Breast epithelium (tissue), 4 donors: ENCODE results near the gene SELENOP. TPM values are rescaled to one million over a fixed set of nuclear protein-coding genes. Genes with fewer than 3 reads are reported as not detected.

ENCODE experiments used
- DNase-seq, 2 donors: peaks; one replicate each; pipeline ENCODE4 v3.0.0-alpha.2; 2019; ENCODE audit warnings: low spot score in 2 of 2
- H3K27ac ChIP-seq, 2 donors: fragments of 200-600 bp; sonication (generic) in 1 of 2; one replicate each; pipeline ENCODE4 v1.5.1; 2016 to 2019; ENCODE audit warnings: mild to moderate bottlenecking in 1 of 2
- H3K27me3 ChIP-seq, 2 donors: fragments of 200-600 bp; sonication (generic) in 1 of 2; one replicate each; pipeline versions ENCODE4 v1.5.1 to v1.6.0; 2017 to 2019; ENCODE audit warnings: control low read depth in 1 of 2, mild to moderate bottlenecking in 1 of 2
- H3K36me3 ChIP-seq: fragments of 200-600 bp; one replicate; pipeline ENCODE4 v1.5.1; 2019
- H3K4me1 ChIP-seq, 2 donors: fragments of 200-600 bp; sonication (generic); one replicate each; pipeline ENCODE4 v1.5.1; 2016 to 2019; ENCODE audit warnings: control low read depth in 1 of 2
- H3K4me3 ChIP-seq, 3 donors: fragments of 200-600 bp; sonication (generic); 1 replicate in 2 of 3; 2 replicates in 1 of 3; pipeline ENCODE4 v1.5.1; 2016 to 2019; ENCODE audit warnings: mild to moderate bottlenecking in 3 of 3, moderate library complexity in 2 of 3
- H3K9me3 ChIP-seq, 2 donors: fragments of 200-600 bp; sonication (generic) in 1 of 2; one replicate each; pipeline ENCODE4 v1.5.1; 2016 to 2019; ENCODE audit warnings: control low read depth in 1 of 2
- CTCF ChIP-seq, 3 donors: fragments of 450-650 bp; IDR thresholded peaks; one replicate each; pipeline ENCODE4 v1.5.1; 2016 to 2017; ENCODE audit warnings: antibody characterized with exemption in 3 of 3, mild to moderate bottlenecking in 3 of 3, moderate library complexity in 3 of 3
- POLR2A ChIP-seq: fragments of 450-650 bp; IDR thresholded peaks from one replicate; pipeline ENCODE4 v1.6.1; 2016; ENCODE audit warnings: antibody characterized with exemption, mild to moderate bottlenecking, moderate library complexity
- POLR2AphosphoS5 ChIP-seq, 3 donors: sonication (generic); formaldehyde crosslinking; IDR thresholded peaks; one replicate each; pipeline ENCODE4 v1.6.1; 2017; ENCODE audit warnings: antibody characterized with exemption in 3 of 3
- intact Hi-C: fragments of 100-400 bp; cut with DNase I; formaldehyde crosslinking; loops from one replicate; pipeline ENCODE4 v1.15.1; 2023; ENCODE audit warnings: low total_unique reads
- total RNA-seq, 3 donors: library from RNA; depleted of rRNA; stranded (reverse); fragments of >200 nt; gene quantifications; one replicate each; pipeline ENCODE4 v1.1.0, GENCODE V29; 2016

The SELENOP gene
- total RNA-seq, 3 donors from 2014 or later: 509 to 1,868 (median 1,002) TPM

GRCh38 chr5:42756606-42757601 is 54.8 kb downstream of the SELENOP start, which contains the start of gene CCDC152:
Gene CCDC152, plus strand, starts transcription at chr5:42756818. Its CDS starts 2,304 bp downstream, at chr5:42759122.
- Histone ChIP-seq H3K36me3 (no peaks in the 10 kb centered on the region), H3K4me3 (peak within 1 kb of the TSS; percentile 29 to 55 (median 38)), H3K27ac (no peak within 1 kb of the TSS), H3K4me1 (no peaks in the 10 kb centered on the region), H3K9me3 (no peaks in the 10 kb centered on the region), H3K27me3 (no peaks in the 10 kb centered on the region)
- TF ChIP-seq POLR2A (no peak), POLR2AphosphoS5 (IDR thresholded peaks at IDR 0.05) (no peak), CTCF (IDR thresholded peaks at IDR 0.05) (no peak)
- DNase-seq: no peak
- intact Hi-C loops: no loop called here

GRCh38 chr5:42753099-42753498 is 58.6 kb downstream of the SELENOP start:
- Histone ChIP-seq H3K9me3 (no peaks in the 10 kb centered on the region), H3K4me3 (no peak overlapping the region), H3K36me3 (no peaks in the 10 kb centered on the region), H3K27me3 (no peaks in the 10 kb centered on the region), H3K4me1 (peaks cover 0 to 4% of the 10 kb centered on the region in 2 donors), H3K27ac (no peak overlapping the region)
- no peak for DNase-seq
- TF ChIP-seq POLR2AphosphoS5 (IDR thresholded peaks at IDR 0.05) (no peak), CTCF (IDR thresholded peaks at IDR 0.05) (no peak), POLR2A (no peak)
- intact Hi-C loops: no loop called here

GRCh38 chr5:42751044-42751443 is 60.6 kb downstream of the SELENOP start:
- intact Hi-C loops: no loop called here
- Histone ChIP-seq H3K36me3 (no peaks in the 10 kb centered on the region), H3K27ac (no peak overlapping the region), H3K4me1 (peaks cover 0 to 4% of the 10 kb centered on the region in 2 donors), H3K27me3 (no peaks in the 10 kb centered on the region), H3K9me3 (no peaks in the 10 kb centered on the region), H3K4me3 (no peak overlapping the region)
- TF ChIP-seq POLR2A (no peak), CTCF (IDR thresholded peaks at IDR 0.05) (no peak), POLR2AphosphoS5 (IDR thresholded peaks at IDR 0.05) (no peak)
- no peak for DNase-seq

GRCh38 chr5:42750507-42750906 is 61.2 kb downstream of the SELENOP start:
- no peaks in the 10 kb centered on the region for H3K9me3 ChIP-seq
- no peak overlapping the region for H3K27ac ChIP-seq
- TF ChIP-seq POLR2AphosphoS5 (IDR thresholded peaks at IDR 0.05) (no peak), POLR2A (no peak), CTCF (IDR thresholded peaks at IDR 0.05) (no peak)
- H3K36me3 ChIP-seq: no peaks in the 10 kb centered on the region
- no peaks in the 10 kb centered on the region for H3K27me3 ChIP-seq
- no peak overlapping the region for H3K4me3 ChIP-seq
- DNase-seq: no peak
- peaks cover 0 to 4% of the 10 kb centered on the region in 2 donors for H3K4me1 ChIP-seq
- intact Hi-C loops: no loop called here

Other genes with a start within 250 kb of the SELENOP start
- gene CCDC152, start 55.1 kb downstream of the SELENOP start, total RNA-seq: 1 to 10 TPM in 1 of 3 donors, under 1 TPM in 2; 0.88 to 1.3 (median 0.96) TPM
- 1 to 10 TPM; 3.2 to 5.4 (median 4.6) TPM for gene ANXA2R, start 228.4 kb upstream of the SELENOP start, total RNA-seq